ENCODE data around the gene TRIM7. TPM values are rescaled to one million over a fixed set of nuclear protein-coding genes. Genes with fewer than 3 reads are reported as not detected.

Gene TRIM7
- 1 to 10 TPM; 1.9 to 6.6 (median 2.8) TPM for total RNA-seq

DNA sequence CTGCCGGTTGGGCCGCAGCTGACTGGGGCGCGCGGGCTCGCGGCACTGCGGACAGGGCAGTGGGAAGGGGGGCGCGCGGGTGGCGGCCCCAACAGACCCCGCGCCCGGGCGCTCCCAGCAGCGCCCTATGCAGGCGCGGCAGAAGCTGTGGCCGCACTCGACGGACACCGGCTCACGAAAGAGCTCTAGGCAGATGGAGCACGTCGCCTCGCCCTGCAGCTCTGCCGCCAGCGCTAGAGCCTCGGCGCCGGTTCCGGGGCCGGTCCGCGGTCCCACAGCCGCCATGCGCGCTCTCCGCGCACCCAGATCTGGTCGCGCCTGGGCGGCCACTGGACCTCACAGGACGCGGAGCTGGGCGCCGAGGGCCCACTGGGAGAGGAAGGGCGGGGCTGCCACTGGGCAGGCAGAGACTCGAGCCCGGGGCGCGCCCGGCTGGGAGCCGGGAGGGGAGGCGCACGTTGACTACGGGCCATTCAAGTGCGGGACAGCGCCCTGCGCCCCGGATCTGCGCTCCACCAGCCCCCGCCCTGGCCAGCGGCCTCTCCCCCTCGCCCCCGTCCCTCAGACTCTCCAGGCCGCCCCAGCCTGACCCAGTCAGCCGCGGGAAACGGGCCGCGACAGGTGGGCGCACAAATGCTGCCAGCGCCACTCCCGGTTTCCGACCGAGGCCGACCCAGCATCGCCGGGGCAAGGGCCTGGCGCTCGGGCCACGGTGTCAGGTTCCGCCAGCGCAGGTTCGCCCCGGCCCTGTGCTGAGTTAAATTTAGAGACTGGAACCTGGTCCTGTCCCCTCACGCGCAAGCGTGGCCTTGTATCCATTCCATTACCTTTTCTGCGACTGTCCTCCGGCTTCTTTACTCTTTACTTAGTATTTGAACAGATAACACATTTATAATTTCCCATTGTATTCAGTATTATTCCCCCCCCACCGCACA is at the start of gene TRIM7:
Gene TRIM7, minus strand, starts transcription at position 371 of the 935 bp plus-strand sequence. Its CDS starts 86 bp downstream, at position 285.
- TF ChIP-seq, protein P1, sequence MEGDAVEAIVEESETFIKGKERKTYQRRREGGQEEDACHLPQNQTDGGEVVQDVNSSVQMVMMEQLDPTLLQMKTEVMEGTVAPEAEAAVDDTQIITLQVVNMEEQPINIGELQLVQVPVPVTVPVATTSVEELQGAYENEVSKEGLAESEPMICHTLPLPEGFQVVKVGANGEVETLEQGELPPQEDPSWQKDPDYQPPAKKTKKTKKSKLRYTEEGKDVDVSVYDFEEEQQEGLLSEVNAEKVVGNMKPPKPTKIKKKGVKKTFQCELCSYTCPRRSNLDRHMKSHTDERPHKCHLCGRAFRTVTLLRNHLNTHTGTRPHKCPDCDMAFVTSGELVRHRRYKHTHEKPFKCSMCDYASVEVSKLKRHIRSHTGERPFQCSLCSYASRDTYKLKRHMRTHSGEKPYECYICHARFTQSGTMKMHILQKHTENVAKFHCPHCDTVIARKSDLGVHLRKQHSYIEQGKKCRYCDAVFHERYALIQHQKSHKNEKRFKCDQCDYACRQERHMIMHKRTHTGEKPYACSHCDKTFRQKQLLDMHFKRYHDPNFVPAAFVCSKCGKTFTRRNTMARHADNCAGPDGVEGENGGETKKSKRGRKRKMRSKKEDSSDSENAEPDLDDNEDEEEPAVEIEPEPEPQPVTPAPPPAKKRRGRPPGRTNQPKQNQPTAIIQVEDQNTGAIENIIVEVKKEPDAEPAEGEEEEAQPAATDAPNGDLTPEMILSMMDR (IDR thresholded peaks at IDR 0.05; ENCODE audit: low read depth): no peak

DNA sequence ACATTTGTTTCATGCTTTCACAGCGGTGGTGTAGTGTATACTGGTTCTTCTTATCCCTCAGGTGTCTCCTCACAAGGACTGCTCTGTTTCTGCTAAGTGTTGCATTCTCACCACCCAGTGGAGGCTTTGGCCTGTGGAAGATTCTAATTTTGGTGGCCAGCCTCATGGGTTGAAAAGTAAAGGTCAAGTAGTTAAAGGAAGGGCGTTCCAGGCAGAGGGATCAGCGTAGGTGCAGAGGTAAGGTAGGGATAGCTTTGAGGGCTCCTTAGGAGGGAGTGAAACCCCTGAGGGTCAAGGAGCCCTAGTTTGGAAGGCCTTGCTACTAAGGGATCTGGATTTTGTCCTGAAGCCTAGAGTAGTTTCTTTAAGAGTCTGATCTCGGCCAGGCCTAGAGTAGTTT is 43.3 kb upstream of the TRIM7 start:
- TF ChIP-seq, protein P1 (IDR thresholded peaks at IDR 0.05; ENCODE audit: low read depth): no peak

DNA sequence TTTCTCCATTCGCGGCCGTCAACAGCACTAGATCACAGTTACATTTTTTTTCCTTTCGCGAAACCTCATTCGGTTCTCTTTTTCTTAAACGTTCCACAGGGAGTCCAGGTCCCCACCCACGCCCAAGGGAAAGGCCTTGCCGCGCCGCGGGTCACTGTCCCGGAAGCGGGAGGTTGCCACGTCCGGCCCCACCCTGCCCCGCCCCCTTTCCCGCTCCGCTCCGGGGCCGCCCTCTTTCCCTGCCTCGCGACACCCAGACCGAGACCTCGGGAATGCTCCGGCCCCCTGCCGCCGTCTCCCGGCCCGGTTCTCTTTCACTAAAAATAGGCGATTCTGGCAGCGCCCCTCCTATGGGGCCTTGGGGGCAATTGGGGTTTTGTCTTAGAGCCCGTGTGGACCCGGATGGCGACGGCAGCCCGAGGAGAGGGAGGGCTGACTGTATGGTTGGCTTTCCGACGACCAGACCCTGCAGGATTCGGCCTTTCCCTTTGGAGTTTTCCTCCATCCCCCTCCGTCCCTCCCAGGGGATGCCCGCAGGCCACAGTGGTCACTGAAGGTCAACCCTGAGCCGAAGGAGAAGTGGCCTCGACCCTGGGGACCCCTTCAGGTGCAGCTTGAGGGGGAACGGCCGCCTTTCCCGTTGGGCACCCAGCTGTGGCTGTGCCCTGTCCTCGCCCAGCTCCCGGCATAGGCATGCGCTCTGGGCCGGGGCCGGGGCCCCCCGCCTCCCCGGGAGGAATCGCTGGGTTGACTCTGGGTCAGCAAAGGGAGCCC is 41.5 kb upstream of the TRIM7 start:
- TF ChIP-seq, protein P1 (IDR thresholded peaks at IDR 0.05; ENCODE audit: low read depth): no peak

DNA sequence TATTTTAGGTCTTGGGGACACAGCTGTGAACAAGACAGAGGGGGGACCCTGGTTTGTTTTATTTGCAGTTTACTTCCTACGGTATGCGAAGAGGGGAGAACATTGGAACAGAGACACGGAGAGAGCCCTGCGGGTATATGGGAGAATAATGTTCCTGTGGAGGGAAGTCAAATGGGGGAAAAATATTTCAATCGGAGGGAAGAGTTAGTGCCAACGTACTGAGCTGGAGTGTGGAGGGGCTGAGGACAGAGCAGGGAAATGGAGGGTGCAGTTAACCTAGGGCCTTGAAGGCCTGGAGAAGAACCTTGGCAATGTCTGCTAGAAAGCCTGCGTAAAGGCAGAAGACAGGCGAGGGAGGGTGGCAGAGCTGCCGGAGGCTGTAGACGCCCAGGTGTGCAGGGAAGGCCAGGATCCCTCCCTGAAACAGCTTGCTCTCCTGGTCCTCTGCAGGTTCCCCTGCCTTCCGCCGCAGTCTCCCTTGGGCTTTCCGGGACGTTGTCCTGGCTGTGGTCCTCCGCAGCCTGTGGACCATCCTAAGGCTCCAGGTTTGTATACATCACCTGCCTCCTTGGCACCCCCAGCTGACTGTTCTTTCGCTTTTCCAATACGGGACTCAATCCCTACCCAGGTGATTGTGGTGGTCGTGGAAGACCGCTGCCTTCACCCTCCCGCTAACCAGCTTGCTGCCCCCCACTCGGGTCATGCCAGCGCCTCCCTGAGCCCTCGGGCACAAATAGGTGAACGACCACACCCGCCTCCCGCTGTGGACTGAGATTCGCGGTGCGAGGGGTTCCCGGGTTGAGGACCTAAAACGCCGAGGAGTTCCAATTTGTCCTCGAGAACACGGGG is 40.7 kb upstream of the TRIM7 start:
- TF ChIP-seq, protein P1 (IDR thresholded peaks at IDR 0.05; ENCODE audit: low read depth): no peak

GRCh38 chr5:181243564-181244343 is 38.8 kb upstream of the TRIM7 start, which contains the start of gene RACK1:
Gene RACK1 (minus strand): TSS chr5:181243906. CDS start chr5:181243800, 106 bp downstream.
- TF ChIP-seq, protein P1 (IDR thresholded peaks at IDR 0.05; ENCODE audit: low read depth): no peak

DNA sequence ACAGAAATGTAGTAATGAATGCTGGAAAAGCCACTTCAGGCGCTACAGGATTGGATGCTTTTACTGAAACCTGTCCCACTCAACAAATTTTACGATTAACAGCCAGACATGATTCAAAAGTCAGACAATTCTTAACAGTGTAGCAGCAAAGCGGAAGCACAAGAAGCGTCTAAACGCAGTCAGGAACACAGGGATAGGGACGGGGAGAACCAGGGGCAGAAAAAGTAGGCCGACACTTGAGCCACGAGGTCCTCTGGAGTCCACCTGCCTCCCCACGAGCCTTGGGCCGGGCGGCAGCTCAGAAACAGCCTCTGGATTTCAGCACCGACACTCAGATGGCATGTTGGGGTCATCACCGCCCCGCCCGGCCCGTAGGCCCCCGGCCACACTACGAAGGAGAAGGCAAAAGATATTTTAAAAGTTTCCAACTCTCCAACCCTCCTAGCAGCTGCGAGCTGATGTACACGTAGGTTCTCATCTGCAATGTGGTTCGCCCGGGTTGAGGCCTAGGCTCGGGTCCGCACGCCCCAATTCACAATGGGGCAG is 38.1 kb upstream of the TRIM7 start:
- TF ChIP-seq, protein P1 (IDR thresholded peaks at IDR 0.05; ENCODE audit: low read depth): no peak
